Measurements from ENCODE around the gene PHACTR1.

Gene PHACTR1

DNA sequence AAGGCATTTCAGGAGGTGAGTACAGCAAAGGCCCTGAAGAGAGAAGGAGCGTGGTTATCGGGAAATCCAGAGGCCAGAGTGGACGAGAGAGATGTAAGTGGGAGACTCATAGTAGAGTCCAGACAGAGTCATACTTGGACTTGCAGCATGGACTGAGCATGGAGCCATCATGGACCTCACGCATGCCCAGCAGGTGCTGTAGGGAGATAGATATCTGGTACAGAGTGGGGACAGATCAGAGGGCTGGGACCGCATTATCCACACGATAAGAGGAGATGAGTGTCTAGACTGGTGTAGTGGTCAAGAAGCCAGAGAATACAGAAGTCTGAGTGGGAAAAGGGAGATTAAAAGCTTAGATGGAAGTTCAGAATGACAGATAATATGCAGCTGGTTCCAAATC is 484.8 kb downstream of the PHACTR1 start:
- no peak for DNase-seq (ENCODE audit: low spot score)

DNA sequence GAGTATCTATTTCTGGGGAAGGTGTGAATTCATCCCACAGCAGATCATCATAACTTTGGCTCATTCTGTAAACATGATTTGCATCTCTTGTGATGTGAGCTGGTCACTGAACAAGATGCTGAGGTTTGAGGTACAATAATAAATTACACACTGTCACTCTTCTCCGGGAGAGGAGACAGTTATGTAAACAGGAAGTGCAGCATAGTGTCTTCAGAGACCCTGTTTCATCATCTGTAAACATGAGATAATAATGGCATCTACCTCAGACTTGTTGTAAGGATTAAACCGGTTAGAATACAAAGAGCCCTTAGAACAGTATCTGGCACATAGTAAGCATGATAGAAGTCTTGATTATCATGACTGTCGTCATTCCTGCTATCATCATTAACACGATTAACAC is 486.6 kb downstream of the PHACTR1 start:
- no peak for DNase-seq (ENCODE audit: low spot score)

DNA sequence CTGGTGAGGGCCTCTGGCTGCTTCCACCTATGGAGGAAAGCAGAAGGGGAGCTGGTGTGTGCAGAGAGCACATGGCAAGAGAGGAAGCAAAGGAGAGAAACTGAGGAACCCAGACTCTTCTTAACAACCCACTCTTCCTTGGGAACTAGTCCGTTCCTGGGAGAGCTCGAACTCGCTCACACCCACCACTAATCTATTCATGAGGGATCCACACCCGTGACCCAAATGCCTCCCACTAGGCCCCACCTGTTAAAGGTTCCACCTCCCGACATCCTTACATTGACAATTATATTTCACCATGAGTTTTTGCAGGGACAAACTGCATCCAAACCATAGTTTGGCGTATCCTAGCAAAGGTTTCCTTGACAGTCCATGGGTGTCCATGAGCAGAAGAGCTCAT is 488.5 kb downstream of the PHACTR1 start:
- DNase-seq (ENCODE audit: low spot score) = no peak

DNA sequence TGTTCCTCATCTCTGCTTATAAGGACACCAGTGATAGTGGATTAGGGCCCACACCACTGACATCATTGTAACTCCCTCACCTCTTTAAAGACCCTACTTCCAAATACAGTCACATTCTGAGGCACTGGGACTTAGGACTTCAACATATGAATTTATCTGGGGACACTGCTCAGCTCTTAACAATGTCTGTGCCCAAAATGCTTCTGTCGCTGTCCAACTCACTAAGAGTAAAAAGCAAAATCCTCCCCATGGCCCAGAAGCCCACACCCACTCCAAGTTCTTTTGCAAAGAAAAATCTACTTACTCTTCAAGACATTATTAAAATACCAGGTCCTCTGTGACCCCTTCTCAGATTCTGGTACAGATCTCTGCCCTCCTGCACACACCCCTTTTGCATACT is 495.5 kb downstream of the PHACTR1 start:
- no peak for DNase-seq (ENCODE audit: low spot score)

DNA sequence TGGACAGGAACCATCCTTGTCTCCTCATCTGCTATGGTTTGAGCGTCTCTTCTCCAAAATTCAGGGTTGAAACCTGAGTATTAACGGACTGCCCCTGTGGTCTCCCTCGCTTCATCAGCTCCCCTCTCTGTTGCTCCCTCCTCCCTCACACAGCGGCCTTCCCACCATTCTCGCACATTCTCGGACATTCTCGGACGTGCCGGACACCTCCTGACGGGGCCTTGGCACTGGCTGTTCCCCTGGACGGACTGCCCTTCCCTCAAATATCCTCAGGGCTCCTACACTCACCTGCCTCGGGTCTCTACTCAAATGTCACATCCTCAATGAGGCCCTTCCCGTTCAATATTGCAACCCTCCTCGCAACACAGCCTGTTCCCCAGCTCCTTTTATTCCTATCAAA is 496.0 kb downstream of the PHACTR1 start:
- DNase-seq (ENCODE audit: low spot score) = no peak

DNA sequence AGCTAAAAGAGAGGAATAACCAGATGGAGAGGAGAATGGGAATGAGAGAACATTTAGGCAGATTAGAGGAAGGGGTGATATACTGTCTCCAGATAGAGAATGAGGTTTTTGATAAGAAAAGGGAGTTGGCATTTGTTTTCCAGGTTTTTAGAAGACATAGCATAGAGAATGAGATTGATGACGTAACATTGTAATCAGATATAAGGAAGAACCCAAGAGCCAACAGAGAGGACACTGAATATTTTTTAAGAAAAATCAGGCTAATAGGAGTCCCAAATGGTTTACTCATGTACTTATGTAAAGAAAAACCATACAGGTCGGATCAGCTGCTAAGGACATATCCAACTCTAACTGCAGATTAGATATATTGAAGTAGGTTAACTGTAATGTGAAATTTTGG is 498.8 kb downstream of the PHACTR1 start:
- no peak for DNase-seq (ENCODE audit: low spot score)

DNA sequence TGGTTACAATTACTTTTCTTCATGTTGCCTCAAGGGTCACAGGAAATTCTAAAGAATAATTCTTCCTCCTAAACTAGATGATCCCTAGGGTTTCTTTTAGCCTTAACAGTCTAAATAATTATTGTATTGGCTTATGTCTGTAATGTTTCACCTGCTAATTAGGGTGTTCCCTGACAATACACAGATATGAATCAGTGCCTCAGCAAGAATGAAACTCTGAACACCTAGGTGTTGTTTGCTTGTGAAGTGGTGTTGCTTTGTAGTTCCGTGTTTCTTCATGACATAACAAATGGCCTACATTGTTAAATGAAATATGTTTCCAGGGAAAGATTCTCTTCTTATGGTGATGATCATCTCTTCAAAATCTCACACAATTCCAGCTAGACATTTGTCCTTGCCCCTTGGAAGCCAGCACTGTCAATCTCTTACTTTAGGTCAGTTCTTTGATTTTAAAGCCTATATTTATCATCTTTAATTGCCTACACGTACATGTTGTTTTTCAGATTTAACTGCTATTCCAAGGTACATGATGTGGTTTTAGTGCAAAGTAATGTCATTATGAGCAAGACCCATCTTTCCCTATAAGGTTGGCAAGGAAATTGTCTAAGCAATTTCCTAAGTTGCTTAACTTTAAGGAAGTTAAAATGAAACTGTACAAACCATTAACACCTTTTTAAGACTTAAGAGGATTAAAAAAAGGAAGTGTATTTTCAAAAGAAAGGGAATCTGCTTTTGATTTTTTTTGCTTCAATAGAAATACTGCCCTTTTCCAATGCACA is 499.9 kb downstream of the PHACTR1 start:
- DNase-seq (ENCODE audit: low spot score) = no peak

DNA sequence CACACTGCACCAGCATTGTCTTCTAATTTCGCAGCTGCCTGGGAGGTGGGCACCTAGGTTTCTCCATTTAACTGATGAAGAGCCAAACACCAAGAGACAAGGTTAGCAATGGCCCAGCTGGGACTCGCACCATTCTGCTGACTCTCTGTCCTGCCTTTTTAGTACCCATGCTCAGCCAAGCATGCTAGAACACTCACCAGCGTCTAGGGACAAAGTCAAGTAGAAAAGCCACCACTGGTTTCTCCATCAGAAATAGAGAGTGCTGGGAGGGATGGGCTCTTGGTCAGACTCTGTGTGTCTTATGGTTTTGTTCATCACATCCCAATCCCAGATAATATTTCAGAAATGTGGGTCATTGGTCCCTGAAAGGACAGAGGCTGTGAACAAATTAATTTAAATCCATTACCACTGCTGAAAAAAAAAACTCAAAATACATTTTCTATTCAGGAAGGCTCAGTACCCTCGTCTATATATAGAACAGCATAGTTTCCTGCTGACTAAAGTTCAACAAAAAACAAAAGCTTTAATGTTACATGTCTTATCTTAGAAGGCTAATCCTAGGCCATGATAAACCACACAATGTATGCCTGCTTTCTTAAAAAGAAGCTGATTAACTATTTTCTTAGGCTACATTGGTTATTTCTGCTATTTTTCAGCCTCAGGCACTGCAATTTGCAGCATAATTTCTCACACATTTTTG is 500.8 kb downstream of the PHACTR1 start:
- no peak for DNase-seq (ENCODE audit: low spot score)

DNA sequence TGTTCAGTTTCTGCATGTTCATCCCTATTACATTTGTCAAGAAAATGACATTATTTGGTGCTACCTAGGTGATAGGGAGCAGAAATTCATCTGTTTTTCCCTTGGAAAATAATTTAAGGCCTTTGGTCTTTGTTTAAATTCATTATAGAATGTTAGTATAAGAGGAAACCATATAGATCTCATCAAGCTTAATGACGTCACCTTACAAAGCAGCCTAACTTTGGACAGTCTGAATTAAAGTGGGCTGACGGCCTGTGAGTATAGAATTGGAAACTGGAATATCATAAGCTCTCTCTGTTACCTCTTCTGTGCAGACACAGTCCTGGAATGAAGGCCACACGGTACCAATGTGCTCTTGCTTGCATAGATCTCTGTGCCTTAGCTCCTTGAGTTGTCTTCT is 503.7 kb downstream of the PHACTR1 start:
- DNase-seq (ENCODE audit: low spot score) = no peak

DNA sequence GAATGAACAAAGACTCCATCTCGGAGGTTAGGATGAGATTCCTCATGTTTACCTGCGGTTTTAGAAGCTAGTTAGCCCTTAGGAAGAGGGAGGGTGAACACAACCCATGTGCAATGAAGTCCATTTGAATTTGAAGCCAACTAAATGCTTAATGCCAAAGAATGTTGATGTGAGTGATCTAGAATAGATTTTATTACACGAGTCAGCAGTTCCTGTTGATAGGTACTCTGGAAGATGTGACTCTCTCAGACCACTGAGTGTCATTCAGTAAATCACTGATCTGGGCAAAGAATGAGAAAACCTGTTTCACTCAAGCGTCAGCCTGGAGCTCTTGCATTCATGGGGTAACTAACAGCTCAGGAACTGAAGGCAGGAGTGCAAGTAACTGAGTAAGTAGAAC is 505.5 kb downstream of the PHACTR1 start:
- DNase-seq (ENCODE audit: low spot score) = no peak

DNA sequence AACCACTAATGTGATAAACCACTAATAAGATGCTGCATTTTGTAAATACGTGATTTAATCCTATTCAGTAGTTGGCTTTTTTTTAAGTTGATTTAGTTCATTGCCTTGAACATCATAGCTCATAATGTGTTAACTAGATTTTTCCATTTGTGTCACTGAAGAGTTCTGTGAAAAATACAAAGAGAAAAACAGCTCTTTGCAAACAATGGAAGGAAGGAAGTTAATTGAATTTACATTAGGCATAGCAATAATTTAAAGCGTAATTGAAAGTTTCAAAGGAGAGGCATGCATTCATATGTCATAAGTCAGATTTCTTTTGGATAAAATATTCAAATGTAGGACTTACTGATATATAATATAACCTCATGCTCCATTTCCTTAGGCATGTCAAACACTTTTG is 509.5 kb downstream of the PHACTR1 start:
- no peak for DNase-seq (ENCODE audit: low spot score)

DNA sequence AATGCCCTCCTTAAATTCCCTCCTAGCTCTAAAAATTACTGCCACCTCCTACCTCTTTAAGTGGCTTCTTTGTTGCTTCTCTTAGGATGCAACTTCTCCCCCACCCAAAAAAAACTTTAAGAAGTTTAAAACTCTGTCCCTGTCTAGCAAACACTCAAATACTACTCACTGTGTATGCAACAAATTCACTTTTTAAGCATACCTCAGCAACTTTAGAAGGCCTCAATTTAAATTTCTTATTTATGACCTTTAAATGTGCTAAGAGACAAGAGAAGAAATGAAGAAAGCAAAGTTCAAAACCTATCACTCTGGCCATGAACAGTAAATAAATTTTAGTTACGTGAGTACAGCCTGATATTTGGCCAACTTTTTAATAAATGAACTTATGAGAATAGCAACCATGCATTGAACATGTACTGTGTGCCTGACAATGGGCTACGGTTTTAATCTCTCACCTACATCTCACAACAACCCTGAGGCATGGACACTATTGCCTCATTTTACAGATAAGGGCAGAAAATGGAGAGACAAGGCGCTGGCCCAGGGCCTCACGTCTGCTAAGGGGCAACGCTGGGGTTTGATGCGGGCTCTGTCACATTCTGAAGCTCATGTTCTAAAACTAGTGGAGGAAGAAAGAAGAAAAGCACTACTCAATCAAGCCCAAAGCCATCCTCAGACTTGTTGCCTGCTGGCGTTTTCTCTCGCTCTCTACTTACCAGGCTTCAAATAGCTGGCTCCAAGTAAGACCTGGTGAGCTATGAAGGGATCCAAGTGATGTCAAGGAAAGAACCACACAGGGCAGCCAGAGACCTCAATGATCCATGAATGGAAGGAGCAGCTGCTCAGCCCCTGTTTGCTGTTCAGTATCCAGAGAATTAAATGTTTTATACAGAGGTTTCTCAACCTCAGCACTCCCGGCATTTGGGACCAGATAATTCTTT is 512.0 kb downstream of the PHACTR1 start:
- no peak for DNase-seq (ENCODE audit: low spot score)

DNA sequence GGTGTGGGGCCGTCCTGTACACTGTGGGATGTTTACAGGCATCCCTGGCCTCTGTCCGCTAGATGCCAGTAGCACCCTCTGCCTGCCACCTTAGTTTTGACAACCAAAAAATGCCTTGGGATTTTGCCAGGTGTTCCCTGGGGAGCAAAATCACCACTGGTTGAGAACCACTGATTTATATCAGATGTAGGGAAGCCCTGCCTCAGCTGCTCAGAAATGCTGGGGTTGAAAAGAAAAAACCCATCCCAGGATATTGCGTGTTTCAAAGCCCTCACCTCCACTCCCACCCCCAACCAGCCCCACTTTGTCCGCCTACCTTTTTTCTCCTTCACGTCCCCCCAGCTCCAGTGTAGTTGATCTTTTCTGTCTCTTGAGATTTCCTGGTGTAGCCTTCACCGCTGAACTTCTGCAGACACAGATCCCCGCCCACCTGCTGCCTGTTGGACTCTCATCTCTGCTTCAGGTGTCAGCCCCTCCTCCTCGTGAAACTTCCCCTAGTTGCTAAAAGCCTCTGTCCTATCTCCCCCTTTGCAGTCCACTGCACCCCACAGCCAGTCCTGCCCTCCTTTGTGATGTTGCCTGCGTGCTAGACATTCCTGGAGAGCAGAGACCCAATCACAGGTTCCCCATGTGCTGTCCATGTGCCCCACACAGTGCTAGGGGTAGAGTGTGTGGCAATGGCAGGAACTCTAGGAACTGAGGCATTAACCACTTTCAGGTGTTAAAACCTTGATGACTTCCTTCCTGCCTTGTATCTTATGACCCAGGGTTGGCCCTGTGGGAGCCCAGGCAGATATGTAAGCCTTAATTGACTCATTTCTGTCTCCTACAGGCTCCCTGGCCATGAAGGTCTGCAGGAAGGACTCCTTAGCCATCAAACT is 512.9 kb downstream of the PHACTR1 start:
- DNase-seq (ENCODE audit: low spot score) = no peak

DNA sequence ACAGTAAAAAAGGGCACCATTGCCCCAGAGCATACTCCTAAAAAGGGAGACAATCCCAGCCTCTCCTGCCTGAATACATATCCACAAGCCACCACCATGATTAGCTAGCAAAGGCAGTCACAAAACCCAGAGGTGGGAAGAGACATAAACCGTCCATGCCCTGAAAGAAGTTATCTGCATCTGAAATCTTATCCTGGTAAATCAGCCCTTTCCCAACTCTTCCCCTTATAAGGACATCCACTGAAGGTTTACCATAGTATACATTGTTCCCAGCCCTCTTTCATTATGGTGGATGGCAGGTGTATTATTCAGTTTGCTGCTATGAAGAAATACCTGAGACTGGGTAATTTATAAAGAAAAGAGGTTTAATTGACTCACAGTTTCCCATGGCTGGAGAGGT is 516.5 kb downstream of the PHACTR1 start:
- no peak for DNase-seq (ENCODE audit: low spot score)

DNA sequence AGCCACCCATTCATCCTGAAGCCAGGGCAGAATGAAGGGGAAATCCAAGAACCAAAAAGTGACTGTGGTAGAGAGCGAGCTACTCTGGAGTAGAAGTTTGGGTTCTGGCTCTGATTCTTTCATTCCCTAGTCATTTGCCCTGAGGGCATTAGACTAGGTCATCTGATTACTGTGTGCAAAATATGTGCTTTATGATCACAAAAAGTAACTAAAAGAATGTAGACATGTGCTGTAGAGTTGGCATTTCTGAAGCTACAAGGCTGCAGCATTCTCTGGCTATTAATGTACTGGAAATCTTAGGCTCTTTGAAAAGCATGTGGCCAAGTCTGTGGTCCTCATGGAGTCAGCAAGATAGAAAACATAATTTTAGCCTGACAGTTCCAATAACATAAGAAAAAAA is 517.6 kb downstream of the PHACTR1 start:
- no peak for DNase-seq (ENCODE audit: low spot score)

DNA sequence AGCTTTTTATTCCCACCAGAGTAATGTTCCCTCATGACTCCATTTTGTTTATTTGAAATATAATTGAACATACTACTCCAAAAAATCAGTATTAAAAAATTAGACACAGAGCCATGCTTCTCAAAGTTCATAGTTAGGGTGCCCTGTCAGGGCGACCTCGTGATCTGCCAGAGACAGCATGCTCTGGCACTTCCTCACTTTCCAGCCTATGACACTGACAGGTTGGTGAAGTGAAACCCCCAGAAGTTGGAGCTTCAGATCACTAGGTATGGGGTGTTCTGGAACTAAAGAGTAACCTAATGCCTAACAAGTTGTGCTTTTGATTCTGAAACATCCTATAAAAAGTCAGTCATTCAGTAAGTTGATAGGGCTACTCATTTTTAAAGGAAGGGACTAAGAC is 518.8 kb downstream of the PHACTR1 start:
- no peak for DNase-seq (ENCODE audit: low spot score)

DNA sequence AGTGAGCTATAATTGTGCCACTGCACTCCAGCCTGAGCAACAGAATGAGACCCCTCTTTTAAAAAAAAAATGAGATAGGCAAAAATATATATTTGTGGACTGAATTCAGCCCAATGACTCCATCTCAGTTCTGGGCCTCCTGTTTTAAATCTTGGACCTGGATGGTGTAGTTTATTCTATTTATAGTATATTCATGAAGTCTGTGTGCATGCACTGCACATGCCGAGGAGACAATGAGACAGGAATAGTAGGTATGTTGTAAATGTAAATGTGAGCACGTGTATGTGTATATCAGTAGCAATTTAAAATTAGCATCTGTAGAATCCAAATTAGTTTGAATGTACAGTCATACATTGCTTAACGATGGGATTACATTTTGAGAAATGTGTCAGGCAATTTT is 520.8 kb downstream of the PHACTR1 start:
- DNase-seq (ENCODE audit: low spot score) = no peak

DNA sequence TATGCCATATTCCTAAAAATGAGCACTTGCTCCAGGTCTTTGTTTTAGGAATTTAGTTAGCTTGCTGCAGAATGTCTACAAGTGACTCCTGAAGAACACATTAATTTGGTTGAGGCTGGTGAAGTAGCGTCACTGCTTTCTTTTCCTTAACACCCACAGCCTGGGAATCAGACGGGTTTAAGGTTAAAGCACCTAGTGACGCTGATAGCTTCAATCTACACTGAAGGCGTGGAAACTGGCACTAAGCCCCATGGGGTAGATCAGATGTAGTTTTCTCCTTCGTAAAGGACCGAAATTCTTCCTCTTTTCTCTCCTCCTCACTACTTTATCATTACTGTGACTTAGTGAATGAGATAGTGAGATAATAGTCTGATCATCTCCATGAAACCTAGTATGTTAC is 521.5 kb downstream of the PHACTR1 start:
- no peak for DNase-seq (ENCODE audit: low spot score)

DNA sequence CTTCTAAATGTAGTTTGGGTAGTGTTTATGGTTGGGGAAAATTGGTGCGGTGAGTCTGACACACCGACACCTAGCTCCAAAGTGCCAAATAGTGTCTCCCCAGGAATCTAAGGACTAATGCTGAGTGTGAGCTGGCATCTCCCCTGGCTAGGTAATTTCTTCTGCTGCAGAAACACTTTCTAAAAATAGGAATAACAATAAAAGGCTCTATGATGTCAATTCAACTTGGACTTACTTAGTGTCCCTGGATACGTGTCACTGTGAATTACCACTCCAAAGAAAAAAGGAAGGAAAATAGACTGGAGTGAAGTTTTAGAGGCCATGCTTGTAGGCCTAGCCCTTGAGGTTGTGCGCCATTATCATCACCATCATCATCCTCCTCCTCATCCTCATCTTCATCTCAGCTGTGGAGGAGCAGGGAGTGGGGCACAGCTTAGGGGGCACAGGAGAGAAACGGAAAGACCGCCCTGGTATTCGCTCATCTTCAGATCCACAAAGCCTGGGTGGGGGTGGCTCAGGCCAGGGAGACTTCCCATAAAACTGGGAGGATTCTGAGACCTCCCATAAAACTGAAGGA is 522.2 kb downstream of the PHACTR1 start:
- DNase-seq (ENCODE audit: low spot score) = no peak

DNA sequence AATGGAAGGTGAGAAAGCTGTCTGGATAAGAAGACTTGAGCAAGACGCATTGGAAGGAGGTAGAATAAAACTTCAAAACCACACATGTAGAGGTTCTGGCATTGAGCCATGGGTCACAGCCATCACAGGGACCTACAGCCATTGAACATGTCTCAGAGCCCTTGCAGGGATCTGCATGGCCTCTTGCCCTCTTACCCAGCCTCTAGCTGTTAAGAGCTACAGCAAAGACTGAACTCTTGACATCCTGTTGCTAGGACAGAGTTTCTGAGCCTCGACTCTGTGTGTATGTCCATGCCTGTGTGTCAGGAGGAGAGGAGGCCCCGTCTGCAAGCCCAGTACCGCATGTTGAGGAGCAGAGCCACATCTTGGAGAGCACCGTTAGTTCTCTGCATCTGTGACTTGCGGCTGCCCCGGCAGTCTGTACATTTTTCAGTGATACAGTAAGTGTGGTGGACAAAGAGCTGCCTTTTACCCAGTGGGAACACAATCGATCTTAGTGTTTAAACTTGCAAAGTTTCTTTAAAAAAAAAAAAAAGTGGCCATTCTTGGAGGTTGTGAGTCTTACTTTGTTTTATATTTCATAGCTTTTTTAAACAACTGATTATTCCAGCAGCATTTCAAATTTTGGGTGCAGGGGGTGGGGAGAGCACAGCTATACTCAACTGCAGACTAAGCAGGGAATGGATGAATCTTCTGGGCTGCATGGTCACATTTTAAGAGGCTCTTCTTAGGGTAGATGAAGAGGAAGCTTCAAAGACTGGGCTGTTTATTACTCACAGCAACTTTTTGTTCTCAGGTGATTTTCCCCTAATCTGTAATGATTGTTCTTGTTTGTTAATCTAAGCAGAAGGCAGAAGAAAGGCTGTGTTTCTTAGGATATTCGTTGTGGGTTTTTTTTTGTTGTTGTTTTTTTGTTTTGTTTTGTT is 523.2 kb downstream of the PHACTR1 start:
- DNase-seq (ENCODE audit: low spot score) = no peak
